HG03378 (cell line): ENCODE data around the gene ATP5PB.
A peak's percentile ranks its signal among the peaks of the same experiment; 100 is the strongest.

ENCODE experiments used
- ATAC-seq: cut with Tn5 transposase; IDR thresholded peaks from one replicate; pipeline ENCODE4 v1.9.1; 2021; ENCODE audit warnings: mild to moderate bottlenecking, moderate library complexity; ENCODE audit not compliant: unreplicated experiment

ATP5PB gene

GRCh38 chr1:111474106-111474505 is 24.8 kb downstream of the ATP5PB start:
- ATAC-seq, result no peak

- no peak for ATAC-seq
Measured at GRCh38 chr1:111474521-111474920, 25.3 kb downstream of the ATP5PB start.

DNA sequence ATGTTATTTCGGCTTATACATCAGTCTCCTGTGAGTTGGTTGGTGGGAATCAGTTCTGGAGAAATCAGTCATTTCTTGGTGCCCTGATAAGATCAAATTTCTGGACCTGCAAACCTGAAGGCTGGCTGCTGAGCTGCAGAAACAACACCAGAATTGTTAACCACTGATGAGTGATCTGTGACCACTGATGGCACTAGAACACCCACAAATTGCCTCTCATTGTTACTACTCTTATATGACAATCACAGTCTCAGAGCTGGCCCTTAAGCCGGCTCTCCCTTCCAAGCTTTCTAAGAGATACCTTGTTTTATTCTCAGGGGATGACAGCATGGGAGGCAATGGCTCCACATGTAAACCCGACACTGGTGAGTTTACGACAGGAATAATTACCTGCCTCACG is 26.4 kb downstream of the ATP5PB start:
- ATAC-seq, result no peak

DNA sequence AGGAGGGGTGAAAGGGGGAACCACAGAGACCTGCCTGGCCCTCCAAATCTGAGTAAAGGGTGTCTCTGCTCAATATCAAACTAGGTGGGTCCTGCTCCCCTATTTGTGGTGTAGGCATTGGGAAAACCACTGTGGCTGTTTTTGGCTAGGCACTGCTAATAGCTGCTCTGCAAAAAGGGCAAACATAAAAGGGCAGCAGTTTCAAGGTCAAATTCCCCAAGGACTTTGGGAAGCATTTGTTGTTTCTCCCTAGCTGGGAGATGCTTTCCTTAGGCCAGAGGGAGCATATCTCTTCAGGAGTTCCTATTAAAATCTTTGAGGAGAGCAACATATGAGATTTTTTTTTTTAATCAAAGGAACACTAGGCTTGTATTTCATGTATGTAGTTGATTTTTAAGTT is 26.9 kb downstream of the ATP5PB start:
- ATAC-seq, result no peak

- ATAC-seq, result peak; percentile 80
Measured at GRCh38 chr1:111476761-111477309, 27.6 kb downstream of the ATP5PB start.

DNA sequence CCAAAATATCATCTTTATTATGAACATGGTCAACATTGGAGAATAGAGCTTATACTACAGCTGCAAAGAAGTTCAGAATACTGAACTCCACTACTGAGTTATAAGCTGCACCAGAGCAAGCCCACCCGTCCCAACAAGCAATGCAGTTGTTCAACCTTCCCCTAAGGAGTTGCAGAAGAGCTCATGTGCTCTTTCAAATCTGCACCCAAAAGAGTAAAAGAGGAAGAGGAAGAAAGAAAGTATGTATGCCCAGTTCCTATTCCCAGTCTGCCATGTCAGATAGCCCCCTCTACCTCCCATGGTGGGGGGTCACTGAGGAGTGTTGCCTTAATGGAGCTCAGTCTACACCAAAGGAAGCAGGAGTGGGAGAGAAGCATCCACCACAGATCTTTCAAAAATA is 31.4 kb downstream of the ATP5PB start:
- ATAC-seq, result no peak

- no peak for ATAC-seq
Measured at GRCh38 chr1:111481387-111482221, 32.3 kb downstream of the ATP5PB start.

- ATAC-seq, result no peak
Measured at GRCh38 chr1:111483166-111483565, 33.9 kb downstream of the ATP5PB start.

DNA sequence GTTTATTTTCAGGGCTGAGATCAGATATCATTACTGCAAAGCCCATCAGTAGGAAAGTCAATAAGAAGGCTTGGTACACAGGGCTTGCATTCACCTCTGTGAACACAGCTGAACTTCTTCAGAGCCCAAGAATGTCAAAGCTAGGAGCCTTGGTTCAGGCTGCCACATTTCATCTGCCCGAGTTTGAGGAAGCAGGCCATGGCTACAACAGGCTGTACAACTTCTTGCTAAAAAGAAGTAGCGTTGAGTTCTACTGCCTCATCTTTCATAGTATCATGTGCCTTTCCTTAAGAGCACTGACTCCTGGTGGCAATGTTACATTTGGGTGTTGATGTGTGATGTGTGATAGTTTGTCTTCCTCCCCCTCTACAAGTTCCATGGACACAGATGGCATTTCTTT is 34.6 kb downstream of the ATP5PB start:
- no peak for ATAC-seq

DNA sequence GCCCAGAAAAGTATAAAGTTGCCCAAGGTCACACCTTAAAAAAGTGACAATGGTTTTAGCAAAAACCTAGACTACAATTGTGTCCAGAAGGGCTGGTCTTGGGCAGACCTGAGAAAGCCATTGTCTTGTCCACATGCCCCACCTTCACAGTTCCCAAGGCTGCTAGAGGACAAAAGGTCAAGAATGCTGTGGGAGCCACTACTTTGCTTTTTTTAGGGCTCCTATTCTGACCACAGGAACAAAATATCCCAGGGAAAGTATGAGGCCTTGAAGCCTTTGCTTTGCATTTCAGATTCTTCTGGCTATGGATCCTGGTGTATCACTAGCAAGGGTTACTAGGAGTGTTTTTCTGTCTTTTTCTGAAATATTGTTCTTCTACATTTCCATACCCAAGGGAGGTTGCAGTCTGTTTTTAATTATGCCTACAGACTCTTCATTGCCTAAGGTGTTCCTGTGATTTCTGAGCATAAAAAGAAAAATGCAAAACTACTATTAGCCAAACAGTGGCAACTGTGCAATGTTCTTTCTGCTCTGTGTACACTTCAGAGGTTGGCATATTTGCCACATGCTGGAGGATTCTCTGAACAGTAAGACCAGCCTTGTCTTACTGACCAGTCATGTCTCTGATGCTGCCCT is 35.2 kb downstream of the ATP5PB start:
- no peak for ATAC-seq

DNA sequence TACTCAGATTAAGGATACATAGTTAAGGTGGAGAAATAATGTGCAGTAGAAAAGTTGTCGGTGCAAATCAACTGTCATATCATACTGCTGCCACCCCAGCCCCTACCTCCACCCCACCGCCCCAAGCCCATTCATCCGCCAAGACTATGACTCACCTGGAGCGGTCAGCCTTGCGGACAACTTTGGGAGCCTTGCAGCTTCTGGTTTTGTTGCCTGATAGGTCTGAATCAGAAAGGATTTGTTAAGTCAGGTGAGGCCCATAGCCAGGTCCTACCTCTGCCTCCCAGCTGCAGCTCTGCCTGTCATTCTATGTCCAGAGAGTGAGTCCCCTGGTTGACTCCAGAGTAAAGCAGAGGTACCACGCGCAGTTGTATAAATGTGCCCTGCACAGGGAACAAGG is 37.2 kb downstream of the ATP5PB start:
- no peak for ATAC-seq

DNA sequence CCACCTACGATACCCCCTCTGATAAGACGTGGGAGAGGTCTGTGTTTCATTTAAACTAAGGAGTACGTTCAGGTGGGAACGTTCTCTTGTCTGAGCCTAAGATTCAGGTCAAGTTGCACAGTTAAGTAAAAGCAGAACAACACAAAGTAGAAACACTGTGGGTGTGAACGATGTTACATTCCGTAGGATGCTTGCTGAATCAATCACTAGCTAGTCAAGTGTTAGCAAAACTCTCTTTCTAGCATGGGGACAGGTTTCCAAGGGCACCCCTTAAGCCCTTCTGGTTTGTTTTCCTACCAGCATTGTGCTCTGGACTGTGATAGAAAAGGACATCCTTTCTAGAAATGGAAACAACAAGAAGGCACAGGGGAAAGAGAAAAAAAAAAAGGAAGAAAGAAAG is 37.9 kb downstream of the ATP5PB start:
- no peak for ATAC-seq

- no peak for ATAC-seq
Measured at GRCh38 chr1:111488669-111489068, 39.4 kb downstream of the ATP5PB start.

GRCh38 chr1:111489604-111490003 is 40.3 kb downstream of the ATP5PB start:
- no peak for ATAC-seq

DNA sequence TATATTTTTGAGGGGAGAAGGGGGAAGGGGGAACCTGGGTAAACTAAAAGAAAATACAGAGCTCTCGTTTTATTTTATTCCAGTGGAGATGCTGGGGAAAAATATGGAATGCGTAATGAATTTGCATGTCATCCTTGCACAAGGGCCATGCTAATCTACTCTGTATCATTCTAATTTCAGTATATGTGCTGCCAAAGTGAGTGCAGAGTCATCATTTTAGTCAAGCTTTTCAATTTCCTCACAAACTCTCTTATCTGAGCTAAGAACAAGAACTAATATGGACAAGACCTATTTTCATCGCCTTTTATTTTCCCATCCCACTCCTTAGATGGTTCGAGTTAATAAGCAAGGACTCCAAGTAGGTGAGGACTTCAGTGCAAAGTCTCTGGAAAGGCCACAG is 41.0 kb downstream of the ATP5PB start:
- no peak for ATAC-seq

GRCh38 chr1:111491070-111491469 is 41.8 kb downstream of the ATP5PB start:
- no peak for ATAC-seq

DNA sequence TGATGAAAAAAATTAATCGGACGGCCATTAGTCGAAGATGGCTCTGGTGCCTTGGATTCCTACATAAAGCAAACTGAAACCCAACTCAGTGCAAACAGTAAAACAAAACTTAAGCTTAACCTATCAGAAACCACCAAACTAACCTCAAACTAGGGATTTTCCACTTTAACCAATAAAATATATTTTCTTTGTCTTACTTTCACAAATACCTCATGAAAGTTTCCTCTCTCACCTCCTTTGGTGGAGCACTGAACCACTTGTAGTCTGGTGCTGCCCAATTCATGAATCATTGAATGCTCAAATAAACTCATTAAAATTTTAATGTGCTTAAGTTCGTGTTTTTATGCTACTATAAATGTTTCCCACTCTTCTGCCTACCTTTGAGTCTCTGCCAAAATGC is 47.1 kb downstream of the ATP5PB start:
- ATAC-seq, result no peak

GRCh38 chr1:111497592-111497991 is 48.3 kb downstream of the ATP5PB start:
- ATAC-seq, result no peak

DNA sequence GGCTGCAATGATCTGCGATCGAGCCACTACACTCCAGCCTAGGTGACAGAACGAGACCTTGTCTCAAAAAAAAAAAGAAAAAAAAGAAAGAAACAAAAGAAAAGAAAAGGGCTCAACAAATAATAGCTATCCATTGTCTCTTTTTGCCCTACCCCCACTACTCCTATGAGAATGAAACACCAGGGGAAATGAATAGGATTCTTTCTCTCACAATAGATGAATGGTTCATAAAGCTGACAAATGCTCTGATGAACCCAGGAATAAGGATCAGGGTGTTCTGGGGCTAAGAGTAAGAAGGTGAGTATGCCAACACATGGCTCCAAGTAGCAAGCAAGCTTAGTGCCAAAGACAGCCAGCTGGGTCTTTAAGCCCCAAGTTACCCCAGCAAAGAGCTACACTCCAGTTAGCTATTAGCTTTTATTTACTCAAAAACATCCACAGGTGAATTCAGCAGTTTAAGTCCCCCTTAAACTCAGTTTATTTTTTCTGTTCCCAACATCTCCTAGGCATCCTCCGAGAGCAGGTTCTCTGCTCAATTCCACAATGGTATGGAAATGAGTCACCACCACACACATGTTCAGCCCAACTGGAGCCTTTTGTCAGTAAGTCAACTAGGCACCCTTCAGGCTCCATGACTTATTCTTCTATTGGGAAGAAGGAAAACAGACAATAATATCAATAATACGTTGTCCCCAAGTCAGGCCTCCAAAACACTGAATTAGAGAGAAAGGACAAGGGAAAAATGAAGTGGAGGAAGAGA is 49.9 kb downstream of the ATP5PB start:
- ATAC-seq, result no peak

DNA sequence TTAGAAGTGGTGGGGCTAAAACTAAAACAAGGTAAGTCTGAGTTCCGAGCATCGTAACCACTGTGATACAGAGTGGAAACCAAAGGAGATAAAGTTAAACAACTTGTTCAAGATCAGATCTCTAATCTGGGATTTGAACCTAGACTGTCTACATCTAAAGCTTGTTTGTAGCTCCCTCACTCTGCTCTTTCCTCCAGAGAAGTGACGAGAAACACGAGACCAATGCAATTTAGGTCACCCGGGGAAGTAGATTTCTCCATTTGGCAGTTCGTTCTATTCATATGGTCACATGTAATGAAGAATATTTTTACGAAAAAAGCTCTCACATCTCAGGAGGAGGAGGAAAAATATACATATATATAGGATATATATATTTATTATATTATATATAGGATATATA is 52.4 kb downstream of the ATP5PB start:
- ATAC-seq, result no peak

- no peak for ATAC-seq
Measured at GRCh38 chr1:111503585-111504060, 54.4 kb downstream of the ATP5PB start, which contains the start of the genes ADORA3 and TMIGD3. Gene ADORA3 (minus strand): TSS chr1:111503633. CDS start chr1:111503354, 279 bp downstream. Gene TMIGD3 (minus strand): TSS chr1:111503633. CDS start chr1:111503354, 279 bp downstream.
